ENCODE data around the gene KRTAP26-1. TPM values are rescaled to one million over a fixed set of nuclear protein-coding genes. Genes with fewer than 3 reads are reported as not detected.
A peak's percentile ranks its signal among the peaks of the same experiment; 100 is the strongest.

KRTAP26-1 gene
- total RNA-seq, 2 donors from 2014 or later = not detected

DNA sequence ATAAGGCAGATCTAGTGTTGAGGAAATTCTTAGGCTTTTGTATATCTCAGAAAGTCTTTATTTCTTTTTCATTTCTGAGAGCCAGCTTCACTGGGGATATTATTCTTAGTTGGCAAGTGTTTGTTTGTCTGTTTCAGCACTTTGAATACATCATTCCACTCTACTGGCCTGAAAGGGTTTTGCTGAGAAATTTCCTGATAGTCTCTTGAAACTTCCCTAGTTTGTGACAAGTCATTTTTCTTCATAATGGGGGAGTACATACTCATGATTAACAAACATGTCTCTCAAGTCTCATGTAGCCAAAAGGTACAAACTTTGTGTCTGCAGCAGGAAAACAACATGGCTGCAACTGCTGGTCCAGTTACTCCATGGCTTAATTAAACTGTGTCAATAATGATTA lies 6.3 kb upstream of the KRTAP26-1 start:
- Histone ChIP-seq H3K4me1 (ENCODE audit: control insufficient read depth, insufficient read depth, low read length) (no peaks in the 10 kb centered on the region), H3K27me3 (ENCODE audit: control insufficient read depth, insufficient read depth, low read length, poor library complexity, severe bottlenecking) (no peaks in the 10 kb centered on the region), H3K9me3 (ENCODE audit: control insufficient read depth, low read length) (peaks cover 13% of the 10 kb centered on the region), H3K27ac (ENCODE audit: low read depth, low read length) (no peak overlapping the region), H3K36me3 (ENCODE audit: control insufficient read depth, insufficient read depth, low read length) (no peaks in the 10 kb centered on the region), H3K9ac (ENCODE audit: extremely low read depth, low read length, poor library complexity, severe bottlenecking) (no peak overlapping the region), H3K4me3 (ENCODE audit: low read length) (no peak overlapping the region)
- peaks cover 11% of the 10 kb centered on the region for H3K9me3 Mint-ChIP-seq
- no peak overlapping the region for H3K27ac Mint-ChIP-seq
- H3K36me3 Mint-ChIP-seq (ENCODE audit: low read depth) = no peaks in the 10 kb centered on the region
- TF ChIP-seq, protein P1, sequence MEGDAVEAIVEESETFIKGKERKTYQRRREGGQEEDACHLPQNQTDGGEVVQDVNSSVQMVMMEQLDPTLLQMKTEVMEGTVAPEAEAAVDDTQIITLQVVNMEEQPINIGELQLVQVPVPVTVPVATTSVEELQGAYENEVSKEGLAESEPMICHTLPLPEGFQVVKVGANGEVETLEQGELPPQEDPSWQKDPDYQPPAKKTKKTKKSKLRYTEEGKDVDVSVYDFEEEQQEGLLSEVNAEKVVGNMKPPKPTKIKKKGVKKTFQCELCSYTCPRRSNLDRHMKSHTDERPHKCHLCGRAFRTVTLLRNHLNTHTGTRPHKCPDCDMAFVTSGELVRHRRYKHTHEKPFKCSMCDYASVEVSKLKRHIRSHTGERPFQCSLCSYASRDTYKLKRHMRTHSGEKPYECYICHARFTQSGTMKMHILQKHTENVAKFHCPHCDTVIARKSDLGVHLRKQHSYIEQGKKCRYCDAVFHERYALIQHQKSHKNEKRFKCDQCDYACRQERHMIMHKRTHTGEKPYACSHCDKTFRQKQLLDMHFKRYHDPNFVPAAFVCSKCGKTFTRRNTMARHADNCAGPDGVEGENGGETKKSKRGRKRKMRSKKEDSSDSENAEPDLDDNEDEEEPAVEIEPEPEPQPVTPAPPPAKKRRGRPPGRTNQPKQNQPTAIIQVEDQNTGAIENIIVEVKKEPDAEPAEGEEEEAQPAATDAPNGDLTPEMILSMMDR (conservative IDR thresholded peaks at IDR 0.05) = no peak
- no peak overlapping the region for H3K4me3 Mint-ChIP-seq
- no peaks in the 10 kb centered on the region for H3K27me3 Mint-ChIP-seq (ENCODE audit: insufficient read depth)
- H3K4me1 Mint-ChIP-seq = no peaks in the 10 kb centered on the region
- no peak for DNase-seq

DNA sequence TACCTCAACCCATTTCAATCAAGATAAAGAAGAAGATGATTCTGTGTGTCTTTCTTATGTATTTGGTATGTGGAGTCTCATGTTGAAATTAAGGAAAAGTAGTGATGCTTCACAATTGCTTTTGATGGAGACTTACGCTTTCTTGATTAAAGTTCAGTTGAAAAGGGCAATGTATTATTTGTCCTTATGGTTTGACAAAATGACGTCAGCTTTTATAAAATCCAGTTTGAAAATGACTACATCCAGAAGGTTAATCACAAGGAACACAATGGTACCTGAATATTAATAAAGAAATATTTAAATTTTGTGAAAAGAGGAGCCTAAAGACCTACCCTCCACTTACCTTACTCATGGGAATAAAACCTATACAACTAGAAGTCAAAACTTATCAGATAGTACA lies 4.4 kb downstream of the KRTAP26-1 start:
- Mint-ChIP-seq H3K9me3 (no peaks in the 10 kb centered on the region), H3K27me3 (ENCODE audit: insufficient read depth) (no peaks in the 10 kb centered on the region), H3K27ac (no peak overlapping the region), H3K4me1 (no peaks in the 10 kb centered on the region), H3K36me3 (ENCODE audit: low read depth) (no peaks in the 10 kb centered on the region), H3K4me3 (no peak overlapping the region)
- 90 to 100% methylated on average over 1 to 2 of the region's 2 CpGs for WGBS, 2 experiments (ENCODE audit: insufficient coverage in 1 of 2, insufficient read length in 1 of 2)
- Histone ChIP-seq H3K27me3 (ENCODE audit: control insufficient read depth, insufficient read depth, low read length, poor library complexity, severe bottlenecking) (no peaks in the 10 kb centered on the region), H3K27ac (ENCODE audit: low read depth, low read length) (no peak overlapping the region), H3K9ac (ENCODE audit: extremely low read depth, low read length, poor library complexity, severe bottlenecking) (no peak overlapping the region), H3K9me3 (ENCODE audit: control insufficient read depth, low read length) (no peaks in the 10 kb centered on the region), H3K4me3 (ENCODE audit: low read length) (no peak overlapping the region), H3K4me1 (ENCODE audit: control insufficient read depth, insufficient read depth, low read length) (no peaks in the 10 kb centered on the region), H3K36me3 (ENCODE audit: control insufficient read depth, insufficient read depth, low read length) (no peaks in the 10 kb centered on the region)
- TF ChIP-seq, protein P1 (conservative IDR thresholded peaks at IDR 0.05) = no peak
- DNase-seq = no peak

DNA sequence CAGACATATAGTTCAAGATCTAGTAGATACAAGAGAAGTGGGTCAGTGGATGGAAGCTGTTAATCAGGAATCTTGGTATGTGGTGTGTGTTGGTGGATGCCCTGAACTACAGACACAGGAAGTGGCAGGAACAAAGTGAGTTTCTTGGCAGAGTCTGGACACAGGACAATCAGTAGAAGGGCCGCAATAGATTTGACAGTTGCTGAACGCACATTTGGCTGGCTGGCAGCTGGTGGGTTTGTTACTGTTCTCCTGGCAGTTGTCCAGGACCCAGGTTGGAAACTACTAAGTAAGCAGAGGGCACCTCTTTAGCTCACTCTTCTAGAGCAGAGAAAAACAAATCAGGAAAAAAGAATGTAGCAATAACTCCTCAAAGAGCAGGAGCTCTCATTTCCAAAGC lies 13.2 kb downstream of the KRTAP26-1 start:
- no peak overlapping the region for H3K4me3 Mint-ChIP-seq
- DNase-seq = no peak
- H3K36me3 Mint-ChIP-seq (ENCODE audit: low read depth) = no peaks in the 10 kb centered on the region
- Histone ChIP-seq H3K9me3 (ENCODE audit: control insufficient read depth, low read length) (no peaks in the 10 kb centered on the region), H3K4me3 (ENCODE audit: low read length) (no peak overlapping the region), H3K9ac (ENCODE audit: extremely low read depth, low read length, poor library complexity, severe bottlenecking) (no peak overlapping the region), H3K36me3 (ENCODE audit: control insufficient read depth, insufficient read depth, low read length) (no peaks in the 10 kb centered on the region), H3K4me1 (ENCODE audit: control insufficient read depth, insufficient read depth, low read length) (no peaks in the 10 kb centered on the region), H3K27me3 (ENCODE audit: control insufficient read depth, insufficient read depth, low read length, poor library complexity, severe bottlenecking) (no peaks in the 10 kb centered on the region), H3K27ac (ENCODE audit: low read depth, low read length) (no peak overlapping the region)
- TF ChIP-seq, protein P1 (conservative IDR thresholded peaks at IDR 0.05) = no peak
- peak overlapping the region; percentile 56 for H3K27ac Mint-ChIP-seq
- H3K9me3 Mint-ChIP-seq = no peaks in the 10 kb centered on the region
- no peaks in the 10 kb centered on the region for H3K4me1 Mint-ChIP-seq
- WGBS, 2 experiments (ENCODE audit: insufficient coverage in 1 of 2, insufficient read length in 1 of 2) = 94 to 100% methylated on average over 1 to 2 of the region's 2 CpGs
- H3K27me3 Mint-ChIP-seq (ENCODE audit: insufficient read depth) = peaks cover 2% of the 10 kb centered on the region
